ENCODE results near the gene IVNS1ABP.

- TF ChIP-seq SREBF1 (IDR thresholded peaks at IDR 0.05; ENCODE audit: low read length) (no peak), PKNOX1 (IDR thresholded peaks at IDR 0.05) (no peak), EGR1 (IDR thresholded peaks at IDR 0.05; ENCODE audit: borderline replicate concordance in 1 of 2, low read depth in 2 of 2, low read length in 2 of 2) (no peak), CREB1 (IDR thresholded peaks at IDR 0.05; ENCODE audit: low read depth) (no peak), TAF1 (IDR thresholded peaks at IDR 0.05; ENCODE audit: borderline replicate concordance, low read depth, low read length) (no peak), ZZZ3 (IDR thresholded peaks at IDR 0.05; ENCODE audit: control insufficient read depth, insufficient read length, low read depth) (no peak)
Observed at GRCh38 chr1:185257950-185258208, 59.2 kb downstream of the IVNS1ABP start.

Measured in GM12878 (cell line).